ENCODE results near the gene EPB41L2.
A peak's percentile ranks its signal among the peaks of the same experiment; 100 is the strongest.
"Not testable (repeated sequence)": the region's sequence is repeated elsewhere in the genome, so short reads cannot be mapped to it uniquely, and the experiment has no call there.

EPB41L2 gene

GRCh38 chr6:131063028-131063763 is at the start of gene EPB41L2:
TSS of gene EPB41L2 (minus strand) at chr6:131063245. CDS start at chr6:130956485, 106,760 bp downstream.
- peak; percentile 75 for DNase-seq (ENCODE audit: low read depth)

GRCh38 chr6:131112249-131112648 is 49.2 kb upstream of the EPB41L2 start:
- no peak for DNase-seq (ENCODE audit: low read depth)

GRCh38 chr6:131107151-131107550 is 44.1 kb upstream of the EPB41L2 start:
- no peak for DNase-seq (ENCODE audit: low read depth)

- DNase-seq (ENCODE audit: low read depth): no peak
Observed at GRCh38 chr6:131103901-131104300, 40.9 kb upstream of the EPB41L2 start.

GRCh38 chr6:131103296-131103695 is 40.3 kb upstream of the EPB41L2 start:
- DNase-seq (ENCODE audit: low read depth): no peak

GRCh38 chr6:131101911-131102680 is 39.1 kb upstream of the EPB41L2 start:
- DNase-seq (ENCODE audit: low read depth): no peak

- no peak for DNase-seq (ENCODE audit: low read depth)
Observed at GRCh38 chr6:131096786-131097185, 33.7 kb upstream of the EPB41L2 start.

GRCh38 chr6:131093334-131093733 is 30.3 kb upstream of the EPB41L2 start:
- no peak for DNase-seq (ENCODE audit: low read depth)

GRCh38 chr6:131091944-131092343 is 28.9 kb upstream of the EPB41L2 start:
- DNase-seq (ENCODE audit: low read depth): not testable (repeated sequence)

GRCh38 chr6:131090339-131090738 is 27.3 kb upstream of the EPB41L2 start:
- not testable (repeated sequence) for DNase-seq (ENCODE audit: low read depth)

- no peak for DNase-seq (ENCODE audit: low read depth)
Observed at GRCh38 chr6:131084982-131085381, 21.9 kb upstream of the EPB41L2 start.

- DNase-seq (ENCODE audit: low read depth): no peak
Observed at GRCh38 chr6:131083687-131084086, 20.6 kb upstream of the EPB41L2 start.

- DNase-seq (ENCODE audit: low read depth): no peak
Observed at GRCh38 chr6:131082335-131082734, 19.3 kb upstream of the EPB41L2 start.

- DNase-seq (ENCODE audit: low read depth): no peak
Observed at GRCh38 chr6:131080084-131080483, 17.0 kb upstream of the EPB41L2 start.

GRCh38 chr6:131073577-131073976 is 10.5 kb upstream of the EPB41L2 start:
- no peak for DNase-seq (ENCODE audit: low read depth)

GRCh38 chr6:131070061-131070460 is 7.0 kb upstream of the EPB41L2 start:
- DNase-seq (ENCODE audit: low read depth): no peak

GRCh38 chr6:131068165-131068564 is 5.1 kb upstream of the EPB41L2 start:
- DNase-seq (ENCODE audit: low read depth): no peak

GRCh38 chr6:131067521-131067920 is 4.5 kb upstream of the EPB41L2 start:
- DNase-seq (ENCODE audit: low read depth): no peak

- no peak for DNase-seq (ENCODE audit: low read depth)
Observed at GRCh38 chr6:131065824-131066171, 2.8 kb upstream of the EPB41L2 start.

GRCh38 chr6:131065112-131065823 is 2.2 kb upstream of the EPB41L2 start:
- DNase-seq (ENCODE audit: low read depth): no peak

- no peak for DNase-seq (ENCODE audit: low read depth)
Observed at GRCh38 chr6:131063764-131064272, 773 bp upstream of the EPB41L2 start.

- DNase-seq (ENCODE audit: low read depth): no peak
Observed at GRCh38 chr6:131062241-131063027, 611 bp downstream of the EPB41L2 start.

Measured in stimulated activated CD8-positive, alpha-beta memory T cell treated with anti-CD3 and anti-CD28 coated beads, Interleukin-4, amount 100 ng/mL, for 24 hours (primary cell).